Uterus (tissue), 4 donors: ENCODE measurements around the gene CSNK2B. TPM values are rescaled to one million over a fixed set of nuclear protein-coding genes. Genes with fewer than 3 reads are reported as not detected.

Source experiments
- DNase-seq, 2 donors: peaks; one replicate each; pipeline ENCODE4 v3.0.0-alpha.2; 2019 to 2020
- H3K27ac ChIP-seq, 2 donors: fragments of 200-600 bp; sonication (generic); 1 replicate in 1 of 2; 2 replicates in 1 of 2; pipeline ENCODE4 v1.5.1; 2016 to 2018
- H3K27me3 ChIP-seq, 2 donors: fragments of 200-600 bp; sonication (generic); one replicate each; pipeline ENCODE4 v1.5.1; 2018 to 2019; ENCODE audit warnings: control low read depth in 1 of 2
- H3K36me3 ChIP-seq, 2 donors: fragments of 200-600 bp; sonication (generic); one replicate each; pipeline ENCODE4 v1.5.1; 2019; ENCODE audit warnings: control low read depth in 1 of 2
- H3K4me1 ChIP-seq, 2 donors: fragments of 200-600 bp; sonication (generic); one replicate each; pipeline ENCODE4 v1.5.1; 2018 to 2019; ENCODE audit warnings: control low read depth in 1 of 2
- H3K4me3 ChIP-seq, 2 donors: fragments of 200-600 bp; sonication (generic); 1 replicate in 1 of 2; 2 replicates in 1 of 2; pipeline ENCODE4 v1.5.1; 2018 to 2019; ENCODE audit warnings: mild to moderate bottlenecking in 1 of 2
- H3K9me3 ChIP-seq, 2 donors: fragments of 200-600 bp; sonication (generic); one replicate each; pipeline ENCODE4 v1.5.1; 2019; ENCODE audit warnings: control low read depth in 1 of 2
- CTCF ChIP-seq, 4 experiments: fragments of 200-600 bp in 2 of 4; fragments of 450-650 bp in 2 of 4; sonication (generic) in 2 of 4; IDR thresholded peaks; one replicate each; pipeline ENCODE4 v1.5.1; 2016 to 2019; ENCODE audit warnings: antibody characterized with exemption in 4 of 4, mild to moderate bottlenecking in 2 of 4, moderate library complexity in 1 of 4
- POLR2A ChIP-seq, 2 donors: fragments of 450-650 bp; IDR thresholded peaks; one replicate each; pipeline ENCODE4 v1.6.1; 2016; ENCODE audit warnings: antibody characterized with exemption in 2 of 2, mild to moderate bottlenecking in 1 of 2, moderate library complexity in 1 of 2
- intact Hi-C: fragments of 100-400 bp; cut with DNase I; formaldehyde crosslinking; loops from one replicate; pipeline ENCODE4 v1.15.1; 2023; ENCODE audit warnings: low total_unique reads
- microRNA-seq: library from miRNA; unstranded; fragments of <30 nt; microRNA quantifications from one replicate; pipeline ENCODE4, GENCODE V29; 2016; ENCODE audit warnings: borderline microRNAs expressed, borderline replicate concordance
- small RNA-seq: library from RNA; depleted of rRNA; stranded (forward); fragments of <200 nt; gene quantifications from one replicate; pipeline ENCODE3, GENCODE V24; 2016
- total RNA-seq, 4 donors: library from RNA; depleted of rRNA in 3 of 4; stranded (reverse); fragments of >200 nt in 3 of 4; gene quantifications; one replicate each; pipeline versions ENCODE4 v1.1.0 to v1.2.4, GENCODE V29; 2014 to 2023
- donor health status: DM: yes; HTN: yes; CAD: no.

Gene CSNK2B
- total RNA-seq, 4 donors from 2014 or later: 67.5 to 157 (median 107) TPM

- Histone ChIP-seq H3K27me3 (no peaks in the 10 kb centered on the region), H3K36me3 (no peaks in the 10 kb centered on the region), H3K4me3 (no peak within 1 kb of the TSS), H3K27ac (no peak within 1 kb of the TSS), H3K4me1 (no peaks in the 10 kb centered on the region), H3K9me3 (no peaks in the 10 kb centered on the region)
- intact Hi-C loops: no loop called here
- no peak for DNase-seq
- TF ChIP-seq CTCF (IDR thresholded peaks at IDR 0.05) (no peak), POLR2A (IDR thresholded peaks at IDR 0.05) (no peak)
Measured at GRCh38 chr6:31715022-31715958, 49.4 kb downstream of the CSNK2B start, which contains the start of gene LY6G6D. Gene LY6G6D, plus strand, starts transcription at chr6:31715348. Its CDS starts 8 bp downstream, at chr6:31715356.

- intact Hi-C loops: no loop called here
- no peak overlapping the region for H3K27ac ChIP-seq
- TF ChIP-seq POLR2A (IDR thresholded peaks at IDR 0.05): no peak
- TF ChIP-seq CTCF (IDR thresholded peaks at IDR 0.05): no peak
- no peak for DNase-seq
- H3K4me3 ChIP-seq: no peak overlapping the region
- H3K27me3 ChIP-seq: no peaks in the 10 kb centered on the region
- no peaks in the 10 kb centered on the region for H3K9me3 ChIP-seq
- H3K4me1 ChIP-seq: no peaks in the 10 kb centered on the region
- no peaks in the 10 kb centered on the region for H3K36me3 ChIP-seq
Measured at GRCh38 chr6:31717499-31718222, 51.8 kb downstream of the CSNK2B start.

GRCh38 chr6:31718265-31718664 lies 52.4 kb downstream of the CSNK2B start:
- Histone ChIP-seq H3K27me3 (no peaks in the 10 kb centered on the region), H3K27ac (no peak overlapping the region), H3K4me1 (no peaks in the 10 kb centered on the region), H3K4me3 (no peak overlapping the region), H3K36me3 (no peaks in the 10 kb centered on the region), H3K9me3 (no peaks in the 10 kb centered on the region)
- DNase-seq: no peak
- intact Hi-C loops: no loop called here
- TF ChIP-seq CTCF (IDR thresholded peaks at IDR 0.05) (no peak), POLR2A (IDR thresholded peaks at IDR 0.05) (no peak)

GRCh38 chr6:31719001-31719400 lies 53.1 kb downstream of the CSNK2B start:
- H3K27me3 ChIP-seq: no peaks in the 10 kb centered on the region
- no peaks in the 10 kb centered on the region for H3K9me3 ChIP-seq
- no peak for TF ChIP-seq CTCF (IDR thresholded peaks at IDR 0.05)
- no peak for TF ChIP-seq POLR2A (IDR thresholded peaks at IDR 0.05)
- H3K4me3 ChIP-seq: no peak overlapping the region
- H3K36me3 ChIP-seq: no peaks in the 10 kb centered on the region
- no peak for DNase-seq
- H3K27ac ChIP-seq: no peak overlapping the region
- intact Hi-C loops: no loop called here
- no peaks in the 10 kb centered on the region for H3K4me1 ChIP-seq

Small RNA genes lying within 50 kb of the gene (microRNA-seq; reads per million reads assigned to microRNA genes)
- gene MIR4646: not detected
- not detected for gene MIR6832

Small RNA genes lying within 50 kb of the gene (small RNA-seq; reads per million reads assigned to genes)
- gene LY6G6D: not detected
- not detected for gene MIR4646
- not detected for gene MIR6832
- not detected for gene RF00019
- gene SNORA38: 2.8 reads per million, percentile 80 among the genes with 10 or more reads in this experiment

Other genes with a start within 250 kb of the CSNK2B start
- gene MICB, start 167.9 kb upstream of the CSNK2B start, total RNA-seq: 1 to 10 TPM; 1.9 to 4.8 (median 2.9) TPM
- gene MCCD1, start 137.1 kb upstream of the CSNK2B start, total RNA-seq: not detected
- 100 to 1,000 TPM; 119 to 429 (median 282) TPM for gene DDX39B, start 124.1 kb upstream of the CSNK2B start, total RNA-seq
- gene ATP6V1G2, start 119.5 kb upstream of the CSNK2B start, total RNA-seq: 1 to 10 TPM in 2 of 4 donors, not detected in 2; 1.2 to 1.6 TPM
- gene NFKBIL1, start 118.5 kb upstream of the CSNK2B start, total RNA-seq: 10 to 100 TPM; 19.7 to 38.5 (median 20.8) TPM
- under 1 TPM in 1 of 4 donors, not detected in 3; 0.30 TPM for gene LTA, start 93.8 kb upstream of the CSNK2B start, total RNA-seq
- 1 to 10 TPM in 1 of 4 donors, not detected in 3; 1.3 TPM for gene TNF, start 90.5 kb upstream of the CSNK2B start, total RNA-seq
- 1 to 10 TPM in 1 of 4 donors, not detected in 3; 1.5 TPM for gene LTB, start 83.7 kb upstream of the CSNK2B start, total RNA-seq
- 100 to 1,000 TPM in 1 of 4 donors, 1 to 10 TPM in 2, not detected in 1; 2.6 to 229 (median 3.2) TPM for gene LST1, start 79.8 kb upstream of the CSNK2B start, total RNA-seq
- gene NCR3, start 73.1 kb upstream of the CSNK2B start, total RNA-seq: not detected
- gene AIF1, start 50.8 kb upstream of the CSNK2B start, total RNA-seq: 10 to 100 TPM in 2 of 4 donors, 1 to 10 TPM in 2; 1.5 to 25.6 (median 14.5) TPM
- 100 to 1,000 TPM in 1 of 4 donors, 10 to 100 TPM in 3; 35.4 to 218 (median 48.0) TPM for gene PRRC2A, start 45.4 kb upstream of the CSNK2B start, total RNA-seq
- 100 to 1,000 TPM in 3 of 4 donors, 10 to 100 TPM in 1; 92.2 to 233 (median 139) TPM for gene BAG6, start 13.4 kb upstream of the CSNK2B start, total RNA-seq
- gene APOM, start 10.2 kb upstream of the CSNK2B start, total RNA-seq: 1 to 10 TPM in 3 of 4 donors, not detected in 1; 1.9 to 2.9 (median 2.6) TPM
- gene C6orf47, start 5.3 kb upstream of the CSNK2B start, total RNA-seq: 10 to 100 TPM in 3 of 4 donors, 1 to 10 TPM in 1; 6.2 to 31.9 (median 24.6) TPM
- gene GPANK1, start 1.1 kb upstream of the CSNK2B start, total RNA-seq: 10 to 100 TPM in 3 of 4 donors, 1 to 10 TPM in 1; 5.1 to 25.6 (median 15.4) TPM
- gene LY6G5B, start 3.9 kb downstream of the CSNK2B start, total RNA-seq: 10 to 100 TPM in 1 of 4 donors, 1 to 10 TPM in 3; 1.0 to 27.4 (median 4.3) TPM
- gene LY6G5C, start 15.0 kb downstream of the CSNK2B start, total RNA-seq: 1 to 10 TPM in 3 of 4 donors, not detected in 1; 1.0 to 4.4 (median 3.8) TPM
- 10 to 100 TPM; 25.9 to 50.9 (median 37.9) TPM for gene ABHD16A, start 37.2 kb downstream of the CSNK2B start, total RNA-seq
- not detected for gene LY6G6F, start 40.8 kb downstream of the CSNK2B start, total RNA-seq
- 1 to 10 TPM in 1 of 4 donors, not detected in 3; 2.0 TPM for gene LY6G6D, start 49.3 kb downstream of the CSNK2B start, total RNA-seq
- 1 to 10 TPM in 1 of 4 donors, not detected in 3; 1.4 TPM for gene LY6G6C, start 55.7 kb downstream of the CSNK2B start, total RNA-seq
- gene MPIG6B, start 57.3 kb downstream of the CSNK2B start, total RNA-seq: under 1 TPM in 1 of 4 donors, not detected in 3; 0.49 TPM
- 100 to 1,000 TPM in 3 of 4 donors, 10 to 100 TPM in 1; 97.6 to 240 (median 158) TPM for gene DDAH2, start 63.2 kb downstream of the CSNK2B start, total RNA-seq
- 100 to 1,000 TPM; 173 to 328 (median 216) TPM for gene CLIC1, start 70.5 kb downstream of the CSNK2B start, total RNA-seq
- 10 to 100 TPM in 3 of 4 donors, not detected in 1; 16.7 to 41.5 (median 22.1) TPM for gene MSH5, start 73.9 kb downstream of the CSNK2B start, total RNA-seq
- gene SAPCD1, start 96.6 kb downstream of the CSNK2B start, total RNA-seq: 1 to 10 TPM in 2 of 4 donors, not detected in 2; 1.7 to 4.4 TPM
- 10 to 100 TPM in 1 of 4 donors, 1 to 10 TPM in 2, under 1 TPM in 1; 0.88 to 24.1 (median 3.1) TPM for gene VWA7, start 111.2 kb downstream of the CSNK2B start, total RNA-seq
- 100 to 1,000 TPM in 1 of 4 donors, 10 to 100 TPM in 3; 35.6 to 118 (median 53.4) TPM for gene VARS1, start 129.7 kb downstream of the CSNK2B start, total RNA-seq
- 100 to 1,000 TPM in 1 of 4 donors, 10 to 100 TPM in 3; 37.1 to 119 (median 58.7) TPM for gene LSM2, start 140.9 kb downstream of the CSNK2B start, total RNA-seq
- 1 to 10 TPM in 3 of 4 donors, under 1 TPM in 1; 0.59 to 4.6 (median 2.3) TPM for gene HSPA1L, start 149.2 kb downstream of the CSNK2B start, total RNA-seq
- 100 to 1,000 TPM in 3 of 4 donors, 10 to 100 TPM in 1; 98.8 to 261 (median 170) TPM for gene HSPA1A, start 149.5 kb downstream of the CSNK2B start, total RNA-seq
- 100 to 1,000 TPM in 2 of 4 donors, 10 to 100 TPM in 2; 40.3 to 268 (median 152) TPM for gene HSPA1B, start 161.7 kb downstream of the CSNK2B start, total RNA-seq
- 10 to 100 TPM; 20.5 to 28.4 (median 23.4) TPM for gene NEU1, start 196.7 kb downstream of the CSNK2B start, total RNA-seq
- gene SLC44A4, start 212.9 kb downstream of the CSNK2B start, total RNA-seq: 10 to 100 TPM in 1 of 4 donors, 1 to 10 TPM in 3; 5.0 to 46.1 (median 5.8) TPM
- gene EHMT2, start 231.6 kb downstream of the CSNK2B start, total RNA-seq: 10 to 100 TPM; 13.8 to 72.4 (median 66.2) TPM
- gene ZBTB12, start 236.0 kb downstream of the CSNK2B start, total RNA-seq: 10 to 100 TPM in 2 of 4 donors, 1 to 10 TPM in 1, not detected in 1; 2.4 to 15.3 (median 11.0) TPM